HepG2 (cell line): ENCODE results near the gene MAVS. TPM values are rescaled to one million over a fixed set of nuclear protein-coding genes. Genes with fewer than 3 reads are reported as not detected.

ENCODE experiments used
- ATAC-seq: fragments of 200-7000 bp; cut with Tn5 transposase; 3 replicates; pipeline ENCODE4 v1.9.1; 2020; ENCODE audit warnings: mild to moderate bottlenecking, moderate library complexity
- BruUV-seq: library from RNA; stranded (reverse); fragments of 400-500 nt; replicated peaks from 2 replicates; lab custom pipeline; 2021; lab: Mats Ljungman, UMichigan
- CTCF ChIA-PET: fragments of 300-600 bp; formaldehyde crosslinking; extraction: SDS; loops from one replicate; lab custom pipeline; 2021; ENCODE audit warnings: low total read pairs, inconsistent platforms, low intra/inter-chr PET ratio; lab: Yijun Ruan, JAX
- POLR2A ChIA-PET: fragments of 350-600 bp; sonication (Branson Sonifier 250); formaldehyde crosslinking; loops from one replicate; lab custom pipeline; 2020; ENCODE audit warnings: antibody characterized with exemption, inconsistent platforms; lab: Yijun Ruan, JAX
- DNase-seq: peaks from one replicate; pipeline ENCODE4 v3.0.0-alpha.2; 2015; ENCODE audit warnings: low spot score
- FAIRE-seq: peaks from 3 replicates; lab custom pipeline; 2011; peaks lifted over from hg19 to GRCh38; lab: Jason Lieb, UNC
- H2AFZ ChIP-seq: one replicate; pipeline ENCODE4 v1.6.1; 2011; ENCODE audit warnings: low read length, inconsistent platforms
- H3K27ac ChIP-seq: fragments of 300-600 bp; 3 replicates; pipeline ENCODE4 v1.8.0; 2011; ENCODE audit warnings: mixed run types, mild to moderate bottlenecking, mixed read lengths, low read length, inconsistent platforms; ENCODE audit not compliant: insufficient read depth; ENCODE audit errors: extremely low read length
- H3K27me3 ChIP-seq, 2 experiments: fragments of 200-600 bp in 1 of 2; 2 replicates in 1 of 2; 3 replicates in 1 of 2; pipeline versions ENCODE4 v1.6.0 to v1.8.0; 2011; ENCODE audit warnings: low read length in 2 of 2, mild to moderate bottlenecking in 2 of 2, moderate library complexity in 2 of 2, inconsistent platforms in 1 of 2; ENCODE audit not compliant: insufficient read depth in 2 of 2, control insufficient read depth in 1 of 2
- H3K36me3 ChIP-seq, 2 experiments: fragments of 200-600 bp in 1 of 2; replicated peaks in 1 of 2; 2 replicates in 1 of 2; 3 replicates in 1 of 2; pipeline versions ENCODE4 v1.5.1 to v1.8.0; 2011; ENCODE audit warnings: low read length in 2 of 2, inconsistent platforms in 1 of 2; ENCODE audit not compliant: insufficient read depth in 2 of 2, control insufficient read depth in 1 of 2
- H3K4me1 ChIP-seq: 2 replicates; pipeline ENCODE4 v1.5.1; 2012; ENCODE audit warnings: low read length, inconsistent platforms; ENCODE audit not compliant: insufficient read depth
- H3K4me2 ChIP-seq: 2 replicates; pipeline ENCODE4 v1.6.0; 2011; ENCODE audit warnings: low read depth, low read length, inconsistent platforms
- H3K4me3 ChIP-seq, 3 experiments: fragments of 200-600 bp in 1 of 3; sonication (generic), shearing (Covaris generic) in 1 of 3; replicated peaks in 1 of 3; 2 replicates each; pipeline ENCODE4 v1.5.1; 2011 to 2016; ENCODE audit warnings: low read length in 3 of 3, inconsistent platforms in 2 of 3, low read depth in 2 of 3, mild to moderate bottlenecking in 2 of 3, control low read depth in 1 of 3, mixed read lengths in 1 of 3; ENCODE audit not compliant: insufficient read depth in 1 of 3
- H3K79me2 ChIP-seq: one replicate; pipeline ENCODE4 v1.6.1; 2011; ENCODE audit warnings: low read length, inconsistent platforms; ENCODE audit not compliant: insufficient read depth
- H3K9ac ChIP-seq: 2 replicates; pipeline ENCODE4 v1.6.0; 2011; ENCODE audit warnings: mild to moderate bottlenecking, low read depth, low read length, inconsistent platforms; ENCODE audit not compliant: insufficient read depth
- H3K9me3 ChIP-seq: 2 replicates; pipeline ENCODE4 v1.5.1; 2012; ENCODE audit warnings: mild to moderate bottlenecking, low read length
- H4K20me1 ChIP-seq: 2 replicates; pipeline ENCODE4 v1.6.0; 2011; ENCODE audit warnings: inconsistent platforms, mild to moderate bottlenecking, low read length, moderate library complexity; ENCODE audit not compliant: insufficient read depth
- ARNT2 ChIP-seq: sonication (generic); formaldehyde crosslinking; IDR thresholded peaks from 2 replicates; pipeline ENCODE4 v1.8.0; 2022; ENCODE audit warnings: mild to moderate bottlenecking, low read depth, missing genetic modification reagents, moderate library complexity
- CEBPB ChIP-seq: IDR thresholded peaks from 2 replicates; pipeline ENCODE4 v1.6.1; 2011; ENCODE audit warnings: low read depth, low read length, improper control_type of control experiment, borderline replicate concordance
- CEBPG ChIP-seq: IDR thresholded peaks from 2 replicates; pipeline ENCODE4 v1.6.1; 2016
- FOXA3 ChIP-seq: IDR thresholded peaks from 2 replicates; pipeline ENCODE4 v1.6.1; 2016; ENCODE audit warnings: missing genetic modification reagents, missing compliant biosample characterization
- HNF4A ChIP-seq: sonication (generic); formaldehyde crosslinking; IDR thresholded peaks from 2 replicates; pipeline ENCODE4 v1.4.0; 2020; ENCODE audit warnings: missing genetic modification reagents
- PITX1 ChIP-seq: sonication (generic); formaldehyde crosslinking; IDR thresholded peaks from 2 replicates; pipeline ENCODE4 v1.5.1; 2020; ENCODE audit warnings: mild to moderate bottlenecking, missing genetic modification reagents
- WGBS: methylation state at CpG from one replicate; pipeline ENCODE4 v1.1.6; 2017; ENCODE audit warnings: low lambda C conversion rate; 5-methylcytosine and 5-hydroxymethylcytosine counted together
- in situ Hi-C: cut with HindIII; loops from 2 replicates; pipeline ENCODE4 v1.10.0; 2017; ENCODE audit warnings: low pct_unique_long_range_greater_than_20kb; ENCODE audit not compliant: extremely low pct_ligation_motif_present
- intact Hi-C: fragments of 100-400 bp; cut with micrococcal nuclease; formaldehyde crosslinking; loops from one replicate; pipeline ENCODE4 v1.10.0; 2022; ENCODE audit not compliant: unreplicated experiment
- polyA plus RNA-seq, 8 experiments: library from polyadenylated mRNA; depleted of rRNA in 3 of 8; stranded (reverse) in 7 of 8; unstranded in 1 of 8; fragments of >200 nt; fragmentation: Illumina TruSeq in 4 of 8; extraction: Trizol in 4 of 8; gene quantifications; 2 replicates each; pipeline versions ENCODE4 v1.2.1 to v1.2.3, GENCODE V29; 2011 to 2016; ENCODE audit warnings: low read depth in 4 of 8, missing spikeins in 1 of 8, mixed read lengths in 1 of 8; ENCODE audit not compliant: insufficient read depth in 1 of 8
- total RNA-seq, 5 experiments: library from RNA; depleted of rRNA; stranded (reverse); fragments of >200 nt; fragmentation: Illumina TruSeq; extraction: Trizol; gene quantifications; 2 replicates each; pipeline ENCODE4 v1.2.3, GENCODE V29; 2016; ENCODE audit warnings: low read depth in 1 of 5
- TF ChIP-seq, protein P1 (sequence below): IDR thresholded peaks from 2 replicates; pipeline ENCODE4 v1.4.0; 2020; ENCODE audit warnings: mild to moderate bottlenecking, missing genetic modification reagents
- TF ChIP-seq, protein P2 (sequence below): sonication (generic); formaldehyde crosslinking; IDR thresholded peaks from 2 replicates; pipeline ENCODE4 v1.5.0; 2020; ENCODE audit warnings: mild to moderate bottlenecking, missing genetic modification reagents
- TF ChIP-seq, protein P3 (sequence below): sonication (generic); formaldehyde crosslinking; IDR thresholded peaks from 2 replicates; pipeline ENCODE4 v1.4.0; 2020; ENCODE audit warnings: missing genetic modification reagents

The MAVS gene
- total and polyA plus RNA-seq, 2 of the 13 experiments (the other 11 are each of a cell fraction or from before 2014, with no cell fraction given): 27.3 to 36.6 TPM

DNA sequence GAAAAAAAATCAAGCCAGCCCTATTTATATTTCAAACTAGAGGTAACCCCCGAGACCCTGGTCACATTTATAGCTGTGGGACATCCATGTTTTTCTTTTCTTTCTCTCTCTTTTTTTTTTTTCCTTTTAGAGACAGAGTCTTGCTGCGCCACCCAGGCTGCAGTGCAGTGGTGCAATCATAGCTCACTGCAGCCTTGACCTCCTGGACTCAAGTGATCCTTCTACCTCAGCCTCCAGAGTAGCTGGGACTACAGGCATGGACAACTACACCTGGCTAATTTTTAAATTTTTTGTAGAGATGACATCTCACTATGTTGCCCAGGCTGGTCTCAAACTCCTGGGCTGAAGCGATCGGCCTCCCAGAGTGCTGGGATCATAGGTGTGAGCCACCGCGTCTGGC lies 12.1 kb downstream of the MAVS start:
- no peaks in the 10 kb centered on the region for H3K79me2 ChIP-seq
- H3K27me3 ChIP-seq: no peaks in the 10 kb centered on the region
- H3K4me2 ChIP-seq: no peak overlapping the region
- no peak overlapping the region for H3K9ac ChIP-seq
- no peak overlapping the region for H3K27ac ChIP-seq
- WGBS: 96% methylated on average over 6 of the region's 6 CpGs
- intact Hi-C loops (no loop called here), in situ Hi-C loops (no loop called here)
- ATAC-seq (no peak), FAIRE-seq (no peak)
- ChIA-PET CTCF (no interaction called here), POLR2A (interaction anchor here (0.7 to 1.1 kb wide), 6 partner anchors 9 to 394 kb away, joined by 3 to 4 read pairs (median 4); partner anchors contain the start of genes AP5S1 and CENPB)
- H4K20me1 ChIP-seq: no peaks in the 10 kb centered on the region
- peaks cover 20% of the 10 kb centered on the region for H3K4me1 ChIP-seq
- H2AFZ ChIP-seq: no peak overlapping the region
- no TSS peak for BruUV-seq
- H3K9me3 ChIP-seq: no peaks in the 10 kb centered on the region
- no peak overlapping the region for H3K4me3 ChIP-seq
- H3K36me3 ChIP-seq: peaks cover 43 to 57% of the 10 kb centered on the region in 2 experiments
- TF ChIP-seq PITX1 (CRISPR knock-in tag) (0 out of 2 replicates have a peak, but pooled peaks have one; percentile 27), FOXA3 (CRISPR knock-in tag) (no peak), HNF4A (CRISPR knock-in tag) (peak; percentile 63), ARNT2 (CRISPR knock-in tag) (no peak), CEBPB (peak; percentile 51; the same call in 1 of the 2 replicates), CEBPG (CRISPR knock-in tag) (peak; percentile 51; the same call in 1 of the 2 replicates)
- TF ChIP-seq, protein P1, sequence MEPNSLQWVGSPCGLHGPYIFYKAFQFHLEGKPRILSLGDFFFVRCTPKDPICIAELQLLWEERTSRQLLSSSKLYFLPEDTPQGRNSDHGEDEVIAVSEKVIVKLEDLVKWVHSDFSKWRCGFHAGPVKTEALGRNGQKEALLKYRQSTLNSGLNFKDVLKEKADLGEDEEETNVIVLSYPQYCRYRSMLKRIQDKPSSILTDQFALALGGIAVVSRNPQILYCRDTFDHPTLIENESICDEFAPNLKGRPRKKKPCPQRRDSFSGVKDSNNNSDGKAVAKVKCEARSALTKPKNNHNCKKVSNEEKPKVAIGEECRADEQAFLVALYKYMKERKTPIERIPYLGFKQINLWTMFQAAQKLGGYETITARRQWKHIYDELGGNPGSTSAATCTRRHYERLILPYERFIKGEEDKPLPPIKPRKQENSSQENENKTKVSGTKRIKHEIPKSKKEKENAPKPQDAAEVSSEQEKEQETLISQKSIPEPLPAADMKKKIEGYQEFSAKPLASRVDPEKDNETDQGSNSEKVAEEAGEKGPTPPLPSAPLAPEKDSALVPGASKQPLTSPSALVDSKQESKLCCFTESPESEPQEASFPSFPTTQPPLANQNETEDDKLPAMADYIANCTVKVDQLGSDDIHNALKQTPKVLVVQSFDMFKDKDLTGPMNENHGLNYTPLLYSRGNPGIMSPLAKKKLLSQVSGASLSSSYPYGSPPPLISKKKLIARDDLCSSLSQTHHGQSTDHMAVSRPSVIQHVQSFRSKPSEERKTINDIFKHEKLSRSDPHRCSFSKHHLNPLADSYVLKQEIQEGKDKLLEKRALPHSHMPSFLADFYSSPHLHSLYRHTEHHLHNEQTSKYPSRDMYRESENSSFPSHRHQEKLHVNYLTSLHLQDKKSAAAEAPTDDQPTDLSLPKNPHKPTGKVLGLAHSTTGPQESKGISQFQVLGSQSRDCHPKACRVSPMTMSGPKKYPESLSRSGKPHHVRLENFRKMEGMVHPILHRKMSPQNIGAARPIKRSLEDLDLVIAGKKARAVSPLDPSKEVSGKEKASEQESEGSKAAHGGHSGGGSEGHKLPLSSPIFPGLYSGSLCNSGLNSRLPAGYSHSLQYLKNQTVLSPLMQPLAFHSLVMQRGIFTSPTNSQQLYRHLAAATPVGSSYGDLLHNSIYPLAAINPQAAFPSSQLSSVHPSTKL (CRISPR knock-in tag): 0 out of 2 replicates have a peak, but pooled peaks have one; percentile 12
- TF ChIP-seq, protein P2, sequence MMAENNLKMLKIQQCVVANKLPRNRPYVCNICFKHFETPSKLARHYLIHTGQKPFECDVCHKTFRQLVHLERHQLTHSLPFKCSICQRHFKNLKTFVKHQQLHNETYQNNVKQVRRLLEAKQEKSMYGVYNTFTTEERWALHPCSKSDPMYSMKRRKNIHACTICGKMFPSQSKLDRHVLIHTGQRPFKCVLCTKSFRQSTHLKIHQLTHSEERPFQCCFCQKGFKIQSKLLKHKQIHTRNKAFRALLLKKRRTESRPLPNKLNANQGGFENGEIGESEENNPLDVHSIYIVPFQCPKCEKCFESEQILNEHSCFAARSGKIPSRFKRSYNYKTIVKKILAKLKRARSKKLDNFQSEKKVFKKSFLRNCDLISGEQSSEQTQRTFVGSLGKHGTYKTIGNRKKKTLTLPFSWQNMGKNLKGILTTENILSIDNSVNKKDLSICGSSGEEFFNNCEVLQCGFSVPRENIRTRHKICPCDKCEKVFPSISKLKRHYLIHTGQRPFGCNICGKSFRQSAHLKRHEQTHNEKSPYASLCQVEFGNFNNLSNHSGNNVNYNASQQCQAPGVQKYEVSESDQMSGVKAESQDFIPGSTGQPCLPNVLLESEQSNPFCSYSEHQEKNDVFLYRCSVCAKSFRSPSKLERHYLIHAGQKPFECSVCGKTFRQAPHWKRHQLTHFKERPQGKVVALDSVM (CRISPR knock-in tag): peak; percentile 96
- TF ChIP-seq, protein P3, sequence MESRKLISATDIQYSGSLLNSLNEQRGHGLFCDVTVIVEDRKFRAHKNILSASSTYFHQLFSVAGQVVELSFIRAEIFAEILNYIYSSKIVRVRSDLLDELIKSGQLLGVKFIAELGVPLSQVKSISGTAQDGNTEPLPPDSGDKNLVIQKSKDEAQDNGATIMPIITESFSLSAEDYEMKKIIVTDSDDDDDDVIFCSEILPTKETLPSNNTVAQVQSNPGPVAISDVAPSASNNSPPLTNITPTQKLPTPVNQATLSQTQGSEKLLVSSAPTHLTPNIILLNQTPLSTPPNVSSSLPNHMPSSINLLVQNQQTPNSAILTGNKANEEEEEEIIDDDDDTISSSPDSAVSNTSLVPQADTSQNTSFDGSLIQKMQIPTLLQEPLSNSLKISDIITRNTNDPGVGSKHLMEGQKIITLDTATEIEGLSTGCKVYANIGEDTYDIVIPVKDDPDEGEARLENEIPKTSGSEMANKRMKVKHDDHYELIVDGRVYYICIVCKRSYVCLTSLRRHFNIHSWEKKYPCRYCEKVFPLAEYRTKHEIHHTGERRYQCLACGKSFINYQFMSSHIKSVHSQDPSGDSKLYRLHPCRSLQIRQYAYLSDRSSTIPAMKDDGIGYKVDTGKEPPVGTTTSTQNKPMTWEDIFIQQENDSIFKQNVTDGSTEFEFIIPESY (CRISPR knock-in tag): peak; percentile 46; the same call in 1 of the 2 replicates
- TF ChIP-seq, all 625 proteins: peak for 7
- no peak for DNase-seq
